LHCN-M2 (cell line): ENCODE data around the gene CAPRIN1. TPM values are rescaled to one million over a fixed set of nuclear protein-coding genes. Genes with fewer than 3 reads are reported as not detected.
"Not testable (repeated sequence)": the region's sequence is repeated elsewhere in the genome, so short reads cannot be mapped to it uniquely, and the experiment has no call there.

Experiments
- DNase-seq: peaks from one replicate; pipeline ENCODE4 v3.0.0-alpha.2; 2012; ENCODE audit warnings: low read depth
- total RNA-seq: library from RNA; depleted of rRNA; stranded (reverse); fragments of >200 nt; gene quantifications from 2 replicates; pipeline ENCODE4 v1.2.3, GENCODE V29; 2014

The CAPRIN1 gene
- total RNA-seq, 1 experiment from 2014 or later, result 260 TPM

DNA sequence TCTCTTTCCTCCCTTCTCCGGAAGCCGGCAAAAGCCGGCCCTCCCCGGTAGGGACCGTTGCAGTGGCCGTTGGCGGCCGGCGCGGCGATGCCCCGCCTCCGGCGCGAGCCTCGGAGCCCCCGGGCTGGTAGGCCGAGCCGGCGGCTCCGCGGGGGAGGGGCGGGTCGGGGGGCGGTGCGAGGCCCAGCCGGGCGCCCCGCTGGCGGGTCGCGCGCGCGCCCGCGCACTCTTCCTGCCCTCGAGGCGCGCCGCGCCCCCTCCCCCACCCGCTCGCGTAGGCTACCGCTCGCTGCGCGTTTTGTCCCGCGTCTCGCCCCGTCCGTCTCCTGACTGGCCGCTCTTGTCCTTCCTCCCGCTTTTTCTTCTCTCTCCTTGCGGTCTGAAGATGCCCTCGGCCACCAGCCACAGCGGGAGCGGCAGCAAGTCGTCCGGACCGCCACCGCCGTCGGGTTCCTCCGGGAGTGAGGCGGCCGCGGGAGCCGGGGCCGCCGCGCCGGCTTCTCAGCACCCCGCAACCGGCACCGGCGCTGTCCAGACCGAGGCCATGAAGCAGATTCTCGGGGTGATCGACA, 591 bp downstream of the CAPRIN1 start:
- DNase-seq, result peak; percentile 79

DNA sequence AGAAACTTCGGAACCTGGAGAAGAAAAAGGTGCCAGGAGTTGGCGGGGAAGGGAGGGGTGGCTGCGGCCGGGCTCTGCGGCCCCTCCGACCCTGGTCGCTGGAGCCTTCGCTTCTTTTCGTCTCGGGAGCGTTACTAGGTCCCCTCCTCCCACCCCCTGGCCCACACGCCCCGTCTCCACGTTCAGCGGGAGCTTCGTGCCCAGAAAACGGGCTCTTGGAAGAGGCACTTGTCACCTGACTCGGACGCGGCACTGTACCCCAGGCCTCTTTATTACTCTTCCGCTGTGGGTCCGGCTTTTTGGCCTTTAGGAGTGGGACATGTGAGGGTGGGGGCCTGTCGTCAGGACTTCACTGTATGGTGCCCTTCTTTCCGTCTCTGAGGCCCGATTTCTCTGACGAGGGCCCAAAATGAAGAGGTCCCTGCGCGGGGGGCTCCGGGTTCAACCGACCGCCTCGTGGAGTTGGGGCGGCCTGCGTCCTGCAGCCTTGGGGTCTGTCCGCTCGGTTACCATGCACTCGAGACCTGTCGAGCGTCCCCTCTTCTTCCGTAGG, 1.2 kb downstream of the CAPRIN1 start:
- no peak for DNase-seq

DNA sequence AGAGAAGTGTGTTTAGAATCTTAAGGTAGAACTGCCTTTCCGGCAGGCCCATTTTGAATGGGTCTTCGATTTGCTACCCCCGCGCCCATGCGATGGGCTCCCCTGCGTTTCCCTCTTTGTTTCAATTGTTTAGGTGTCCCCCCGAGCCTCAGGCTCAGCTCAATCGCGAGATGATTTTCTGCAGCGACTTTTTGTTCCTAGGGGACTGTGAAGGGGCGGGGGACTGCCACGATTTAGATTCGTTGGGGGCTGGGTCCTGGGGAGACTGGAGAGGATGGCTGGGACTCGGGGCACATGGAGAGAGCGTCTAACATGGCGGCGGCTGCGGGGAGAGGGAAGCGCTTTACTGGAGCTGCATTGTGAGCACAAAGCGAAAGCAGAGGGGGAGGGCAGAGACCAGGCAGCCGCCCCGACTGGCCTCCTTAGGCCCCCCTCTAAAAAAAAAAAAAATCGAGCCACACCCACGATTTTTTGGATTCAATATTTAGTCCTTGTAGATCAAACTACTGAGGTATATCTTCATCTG, 1.7 kb downstream of the CAPRIN1 start:
- DNase-seq, result peak; percentile 73

DNA sequence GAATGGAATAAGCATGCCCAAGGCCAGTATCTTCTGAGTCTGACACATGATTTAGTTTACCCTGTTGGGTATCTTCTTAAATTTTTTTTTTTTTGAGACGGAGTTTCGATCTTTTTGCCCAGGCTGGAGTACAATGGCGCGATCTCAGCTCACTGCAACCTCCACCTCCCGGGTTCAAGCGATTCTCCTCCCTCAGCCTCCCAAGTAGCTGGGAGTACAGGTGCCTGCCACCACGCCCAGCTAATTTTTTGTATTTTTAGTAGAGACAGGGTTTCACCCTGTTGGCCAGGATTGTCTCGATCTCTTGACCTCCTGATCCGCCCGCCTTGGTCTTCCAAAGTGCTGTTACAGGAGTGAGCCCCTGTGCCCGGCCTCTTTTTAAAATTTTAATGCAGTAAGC, 2.8 kb downstream of the CAPRIN1 start:
- DNase-seq, result not testable (repeated sequence)

DNA sequence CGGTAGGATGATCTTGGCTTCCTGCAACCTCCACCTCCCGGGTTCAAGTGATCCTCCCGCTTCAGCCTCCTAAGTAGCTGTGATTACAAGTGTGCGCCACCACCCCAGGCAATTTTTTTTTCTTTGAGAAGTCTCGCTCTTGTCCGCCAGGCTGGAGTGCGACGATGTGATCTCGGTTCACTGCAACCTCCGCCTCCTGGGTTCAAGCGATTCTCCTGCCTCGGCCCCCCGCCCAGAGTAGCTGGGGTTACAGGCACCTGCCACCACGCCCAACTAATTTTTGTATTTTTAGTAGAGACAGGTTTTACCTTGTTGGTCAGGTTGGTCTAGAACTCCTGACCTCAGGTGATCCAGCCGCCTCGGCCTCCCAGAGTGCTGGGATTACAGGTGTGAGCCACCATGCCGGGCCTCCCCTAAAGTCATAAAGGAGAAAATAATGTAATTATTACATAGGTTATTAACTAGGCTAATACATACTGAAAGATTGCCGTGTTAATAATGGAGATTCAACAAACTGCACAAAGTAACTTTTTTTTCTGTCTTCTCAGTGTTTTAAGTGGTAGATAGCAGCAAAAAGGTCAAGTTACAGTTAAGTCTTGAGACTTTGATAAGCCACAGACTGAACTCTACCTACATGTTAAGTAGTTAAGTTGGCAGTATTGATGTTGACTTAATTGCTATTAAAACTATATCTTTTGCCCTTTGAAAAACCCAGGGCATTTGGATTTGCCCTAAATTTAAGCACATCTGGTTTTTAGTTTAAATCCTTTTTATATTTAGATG, 3.9 kb downstream of the CAPRIN1 start:
- DNase-seq, result no peak

DNA sequence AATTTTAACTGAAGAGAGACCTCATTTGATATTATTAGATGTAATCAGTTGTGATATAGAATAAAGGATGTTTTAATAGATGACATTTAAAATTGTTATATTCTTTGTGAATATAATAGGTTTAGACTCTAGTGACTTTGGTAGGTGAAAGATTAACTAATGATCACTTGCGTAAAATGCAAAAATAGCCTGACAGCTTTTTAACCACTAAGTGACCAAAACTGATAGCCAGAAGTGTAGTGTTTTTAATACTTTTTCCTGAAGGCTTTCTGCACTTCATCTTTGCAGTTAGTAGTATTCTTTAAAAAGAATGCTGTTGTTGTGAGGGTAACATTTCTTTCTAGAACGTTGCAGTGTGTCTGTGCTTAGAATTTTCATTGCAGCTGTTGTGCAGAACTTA, 5.1 kb downstream of the CAPRIN1 start:
- no peak for DNase-seq

DNA sequence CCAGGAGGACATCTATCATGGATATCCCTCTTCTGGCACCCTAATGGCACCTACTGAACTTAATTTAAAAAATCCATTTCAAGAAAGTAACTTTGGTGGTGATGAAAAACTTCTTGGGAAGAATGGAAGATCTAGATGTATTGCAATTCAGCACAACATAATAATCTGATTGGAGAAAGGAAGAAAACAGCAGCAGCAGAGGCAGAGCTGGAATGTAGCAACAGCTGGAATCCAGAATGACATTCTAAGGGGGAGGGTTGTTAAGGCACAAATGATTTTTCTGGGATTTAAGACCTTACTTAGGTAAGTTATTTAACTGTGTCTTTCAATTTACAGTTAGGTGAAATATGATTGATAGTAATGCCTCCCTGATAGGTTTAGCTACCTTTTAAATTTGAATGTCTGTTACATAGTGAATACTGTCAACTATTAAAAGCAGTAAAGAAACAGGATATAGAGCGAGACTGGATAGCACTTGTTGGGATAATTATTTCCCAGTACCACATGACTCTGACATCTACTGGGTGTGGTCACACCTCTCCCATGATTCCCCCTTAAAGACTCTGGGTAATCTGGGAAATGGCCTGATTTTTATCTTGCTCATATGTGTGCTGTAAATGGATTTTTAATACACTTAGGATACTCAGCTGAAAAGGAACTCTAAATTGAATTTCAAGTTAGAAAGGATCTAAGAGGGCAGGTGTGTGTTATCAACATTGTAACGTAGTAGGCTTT, 11.7 kb downstream of the CAPRIN1 start:
- DNase-seq, result no peak

DNA sequence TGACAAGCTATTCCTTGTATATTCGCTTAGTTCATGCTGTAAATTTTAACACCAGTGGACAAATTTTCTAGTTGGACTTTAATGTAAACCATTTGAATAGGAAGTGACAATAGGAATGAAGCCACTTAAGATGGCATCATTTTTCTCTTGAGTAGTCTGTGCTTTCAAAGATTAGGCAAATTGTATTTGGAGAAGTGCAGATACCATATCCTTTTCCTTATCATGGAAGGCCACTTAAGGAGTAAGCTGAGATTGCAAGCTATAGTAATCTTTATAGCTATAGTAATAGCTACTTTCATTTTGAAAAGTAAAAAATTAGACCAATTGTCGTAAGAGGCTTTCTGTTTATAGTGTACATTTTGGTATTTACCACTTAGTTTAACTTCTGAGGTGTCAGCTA, 12.8 kb downstream of the CAPRIN1 start:
- no peak for DNase-seq

DNA sequence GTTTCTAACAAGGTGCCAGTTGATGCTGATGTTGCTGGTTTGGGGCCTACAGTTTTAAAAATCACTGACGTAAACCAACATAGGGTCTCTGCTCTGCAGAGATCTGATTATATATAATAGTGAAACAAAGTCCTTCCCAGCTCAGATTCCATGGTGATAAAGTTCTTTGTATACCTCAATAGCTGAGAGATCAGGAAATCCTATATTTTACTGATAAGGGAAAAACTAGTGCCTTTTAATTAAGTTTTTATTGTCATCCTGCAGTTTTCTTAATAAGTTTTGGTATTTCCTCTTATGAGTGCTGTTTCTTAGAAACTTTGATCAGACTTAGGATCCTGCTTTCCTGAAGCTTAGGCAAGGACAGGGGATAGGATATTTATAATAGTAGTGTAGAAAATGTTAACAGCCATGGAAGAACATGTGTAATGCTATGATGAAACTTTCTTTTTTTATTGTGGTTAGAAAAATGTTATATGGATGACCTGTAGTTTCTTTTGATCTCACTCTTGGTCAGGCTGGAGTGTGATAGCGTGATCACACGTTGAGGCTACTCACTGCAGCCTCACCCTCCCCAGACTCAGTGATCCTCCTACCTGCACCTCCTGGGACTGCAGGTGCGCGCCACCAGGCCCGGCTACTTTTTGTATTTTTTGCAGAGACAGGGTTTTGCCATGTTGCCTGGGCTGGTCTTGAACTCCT, 14.1 kb downstream of the CAPRIN1 start:
- DNase-seq, result peak; percentile 38

DNA sequence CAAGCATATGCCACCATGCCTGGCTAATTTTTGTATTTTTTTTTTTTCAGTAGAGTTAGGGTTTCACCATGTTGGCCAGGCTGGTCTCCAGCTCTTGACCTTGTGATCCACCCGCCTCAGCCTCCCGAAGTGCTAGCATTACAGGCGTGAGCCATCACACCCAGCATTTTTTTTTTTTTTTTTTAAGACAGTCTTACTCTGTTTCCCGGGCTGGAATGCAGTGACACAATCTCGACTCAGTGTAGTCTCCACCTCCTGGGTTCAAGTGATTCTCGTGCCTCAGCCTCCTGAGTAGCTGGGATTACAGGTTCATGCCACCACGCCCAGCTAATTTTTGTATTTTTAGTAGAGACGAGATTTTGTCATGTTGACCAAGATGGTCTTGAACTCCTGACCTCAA, 15.2 kb downstream of the CAPRIN1 start:
- not testable (repeated sequence) for DNase-seq

DNA sequence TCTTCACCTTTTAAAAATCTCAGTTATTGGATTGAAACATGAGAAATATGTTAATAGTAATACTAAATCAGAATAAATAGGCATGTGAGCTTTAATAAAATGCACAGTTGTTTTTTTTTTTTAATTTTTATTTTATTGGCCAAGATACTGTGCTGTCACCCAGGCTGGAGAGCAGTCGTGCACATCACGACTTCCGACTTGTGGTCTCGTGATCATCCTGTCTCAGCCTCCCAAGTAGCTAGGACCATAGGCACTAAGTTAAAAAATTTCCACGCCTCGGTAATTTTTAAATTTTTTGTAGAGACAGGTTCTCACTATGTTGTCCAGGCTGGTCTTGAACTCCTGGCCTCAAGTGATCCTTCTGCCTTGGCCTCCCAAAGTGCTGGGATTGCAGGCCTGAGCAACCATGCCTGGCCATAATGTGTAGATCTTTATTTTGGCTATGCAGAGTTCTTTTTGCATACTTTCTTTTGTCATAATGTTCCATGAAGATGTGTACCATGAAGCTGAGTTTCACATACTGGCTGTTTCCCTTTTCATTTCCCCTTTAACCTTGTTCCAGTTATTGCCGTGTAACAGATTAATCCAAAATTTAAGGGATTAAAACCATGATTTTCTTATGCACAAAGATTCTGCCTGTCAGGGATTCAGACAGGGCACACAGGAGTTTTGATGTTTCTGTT, 16.0 kb downstream of the CAPRIN1 start:
- no peak for DNase-seq

DNA sequence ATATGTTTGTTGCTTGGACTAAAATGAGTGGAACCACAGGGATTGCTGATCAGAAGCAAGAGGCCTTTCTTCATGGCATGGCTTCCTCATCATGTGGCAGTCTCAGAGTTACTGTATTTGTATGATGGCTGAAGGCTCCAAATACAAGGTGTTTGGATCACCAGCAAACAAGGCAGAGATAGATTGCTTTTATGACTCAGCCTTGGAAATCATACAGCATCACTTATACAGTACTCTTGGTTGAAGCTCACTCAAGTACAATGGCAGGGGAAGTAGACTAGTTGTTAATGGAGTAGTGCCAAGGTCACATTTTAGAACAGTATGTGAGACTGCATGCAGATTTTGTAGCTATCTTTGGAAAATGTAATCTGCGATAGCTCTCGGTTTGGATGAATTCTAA, 16.6 kb downstream of the CAPRIN1 start:
- DNase-seq, result peak; percentile 48

DNA sequence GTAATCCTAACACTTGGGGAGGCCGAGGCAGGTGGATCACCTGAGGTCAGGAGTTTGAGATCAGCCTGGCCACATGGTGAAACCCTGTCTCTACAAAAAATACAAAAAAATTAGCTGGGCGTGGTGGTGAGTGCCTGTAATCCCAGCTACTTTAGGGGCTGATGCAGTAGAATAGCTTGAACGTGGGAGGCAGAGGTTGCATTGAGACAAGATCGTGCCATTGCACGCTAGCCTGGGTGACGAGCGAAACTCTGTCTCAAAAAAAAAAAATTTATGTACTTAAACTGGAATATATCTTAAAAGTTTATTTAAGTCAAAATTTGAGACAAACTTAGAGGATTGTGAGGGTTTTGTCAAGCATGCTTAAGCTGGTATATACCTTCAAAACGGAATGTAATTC, 19.8 kb downstream of the CAPRIN1 start:
- not testable (repeated sequence) for DNase-seq

DNA sequence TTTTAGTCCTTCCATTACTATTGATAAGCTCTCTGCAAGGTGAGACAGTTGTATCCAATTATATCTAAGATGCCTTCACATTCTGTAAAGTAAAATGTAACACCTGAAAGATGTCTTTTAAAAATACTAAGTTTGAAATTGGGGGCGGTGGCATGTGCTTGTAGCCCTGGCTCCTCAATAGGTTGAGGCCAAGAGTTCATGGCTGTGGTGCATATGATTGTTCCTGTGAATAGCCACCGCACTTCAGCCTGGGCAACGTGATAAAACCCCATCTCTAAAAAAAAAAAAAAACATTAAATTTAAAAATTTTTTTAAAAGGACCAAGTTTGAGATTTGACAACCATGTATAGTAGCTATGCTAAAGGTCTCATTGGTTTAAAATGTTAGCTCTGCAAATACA, 20.5 kb downstream of the CAPRIN1 start:
- DNase-seq, result no peak

DNA sequence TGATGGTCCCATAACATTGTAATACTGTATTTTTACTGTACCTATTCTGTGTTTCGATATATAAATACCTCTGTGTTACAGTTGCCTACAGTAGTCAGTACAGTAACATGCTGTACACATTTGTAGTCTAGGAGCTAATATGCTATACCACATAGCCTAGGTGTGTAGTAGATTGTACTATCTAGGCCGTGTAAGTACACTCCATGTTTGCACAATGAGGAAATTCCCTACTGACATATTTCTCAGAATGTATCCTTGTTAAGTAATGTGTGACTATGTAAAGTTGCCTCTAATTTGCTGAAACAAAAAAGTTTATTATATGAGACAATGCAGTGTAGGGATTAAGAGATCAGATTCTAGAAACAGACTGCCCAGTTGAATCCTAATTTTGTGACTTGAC, 21.3 kb downstream of the CAPRIN1 start:
- DNase-seq, result no peak

DNA sequence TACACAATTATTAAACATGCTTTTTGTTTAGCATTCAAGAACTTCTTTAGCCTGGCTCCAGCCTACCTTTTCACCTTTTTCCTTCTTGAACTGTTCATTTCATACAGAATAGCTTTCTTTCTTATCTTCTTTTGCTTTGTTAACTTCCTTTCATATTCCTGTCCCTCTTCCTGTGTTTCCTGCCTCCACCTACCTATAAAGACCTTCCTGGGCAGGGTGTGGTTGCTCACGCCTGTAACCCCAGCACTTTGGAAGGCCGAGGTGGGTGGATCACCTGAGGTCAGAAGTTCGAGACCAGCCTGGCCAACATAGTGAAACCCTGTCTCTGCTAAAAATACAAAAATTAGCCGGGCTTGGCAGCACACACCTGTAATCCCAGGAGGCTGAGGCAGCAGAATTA, 22.9 kb downstream of the CAPRIN1 start:
- DNase-seq, result no peak

DNA sequence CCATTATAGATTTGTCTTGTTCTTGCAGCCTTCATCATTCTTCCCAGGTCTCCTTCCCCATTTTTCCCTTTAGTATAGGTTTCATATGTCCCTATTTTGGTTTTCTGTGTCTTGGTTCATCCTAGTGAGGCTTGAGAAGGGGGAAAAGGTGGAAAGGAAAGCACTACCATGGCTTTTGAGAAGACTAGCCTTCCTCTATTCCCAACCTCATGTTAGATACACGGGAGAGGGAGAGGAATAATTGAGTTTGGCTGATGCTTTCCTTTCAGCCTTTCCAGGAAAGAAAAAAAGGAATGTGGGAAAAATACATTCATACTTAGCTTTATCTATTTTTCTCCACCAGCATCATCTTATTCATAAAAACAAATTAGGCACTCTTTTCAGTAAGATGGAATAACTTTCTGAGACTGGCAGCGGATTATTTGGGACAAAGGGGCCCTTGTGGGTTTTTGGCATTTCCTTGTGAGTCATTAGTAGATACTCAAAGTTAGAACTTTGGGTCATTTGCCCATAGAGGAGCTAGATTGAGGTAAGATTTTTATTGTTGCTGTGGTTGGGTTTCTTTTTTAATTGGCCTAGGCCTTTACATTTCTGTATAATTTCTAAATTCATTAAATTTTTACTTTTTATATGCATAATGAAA, 23.8 kb downstream of the CAPRIN1 start:
- DNase-seq, result peak; percentile 73

DNA sequence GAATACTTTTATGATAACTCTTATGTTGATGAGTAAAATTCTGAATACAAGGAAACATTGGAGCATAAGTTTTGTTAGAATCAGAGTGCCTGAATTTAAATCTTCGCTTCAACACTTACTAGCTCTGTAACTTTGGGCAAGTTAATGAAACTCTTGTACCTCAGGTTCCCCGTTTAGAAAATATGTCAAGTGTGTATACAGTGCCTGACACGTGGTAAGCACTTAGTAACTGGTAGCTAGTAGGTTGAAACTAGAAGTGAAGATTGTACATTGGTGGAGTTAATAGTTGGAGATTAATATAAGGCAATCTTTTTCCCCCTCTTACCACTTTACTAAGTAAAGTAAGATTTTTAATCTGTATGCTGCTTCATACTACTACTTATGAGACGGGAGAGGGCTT, 29.1 kb downstream of the CAPRIN1 start:
- no peak for DNase-seq

DNA sequence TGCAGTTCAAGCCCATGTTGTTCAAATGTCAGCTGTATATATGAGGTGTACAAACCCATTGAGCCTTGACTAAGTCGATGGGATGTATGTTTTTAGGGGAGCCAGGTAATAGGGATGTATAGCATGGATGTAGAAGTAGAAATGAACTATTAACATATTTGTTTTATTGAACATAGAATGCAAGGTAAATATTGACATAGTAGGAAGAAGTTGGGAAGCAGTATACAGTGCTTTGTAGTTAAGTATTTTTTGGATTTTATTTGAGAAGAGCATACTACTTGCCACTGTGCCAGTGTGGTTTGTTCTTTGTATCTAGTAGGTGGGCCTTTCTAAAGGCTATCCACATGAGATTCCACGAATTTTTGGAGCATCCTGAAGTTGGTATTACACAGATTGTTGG, 33.1 kb downstream of the CAPRIN1 start:
- DNase-seq, result no peak

DNA sequence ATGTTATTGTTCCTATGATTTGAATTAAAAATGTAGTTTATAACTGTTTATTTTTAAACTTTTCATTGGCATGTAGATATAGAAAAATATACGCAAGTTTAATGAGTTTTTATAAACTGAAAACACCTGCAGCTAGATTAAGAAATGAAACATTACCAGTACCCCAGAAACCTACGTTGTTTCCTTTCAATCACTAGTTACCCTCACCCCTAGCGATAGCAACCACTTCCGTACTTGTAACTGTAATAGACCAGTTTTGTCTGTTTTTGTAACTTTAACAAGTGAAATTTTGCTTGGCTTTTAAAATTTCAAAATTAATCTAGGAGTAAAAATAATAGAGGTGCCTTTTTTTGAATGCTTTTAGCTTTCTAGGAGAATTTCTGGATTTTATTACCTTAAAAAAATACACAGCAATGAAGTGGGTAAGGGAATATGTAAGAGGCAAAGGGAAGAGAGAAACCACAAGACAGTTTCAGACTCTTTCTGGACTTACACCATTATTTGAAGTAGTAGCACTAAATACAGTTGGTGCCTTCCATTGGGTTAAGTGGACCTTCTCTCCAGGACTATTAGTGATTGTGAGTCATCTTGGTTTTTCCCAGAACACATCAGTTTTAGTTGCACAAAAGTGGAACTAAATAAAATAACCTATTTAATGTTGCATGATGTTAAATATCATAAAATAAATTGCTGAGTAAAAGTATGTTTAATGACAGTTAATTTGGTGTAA, 35.2 kb downstream of the CAPRIN1 start:
- DNase-seq, result peak; percentile 55
